Placental epithelial cell (primary cell): ENCODE data around the gene SHCBP1. TPM values are rescaled to one million over a fixed set of nuclear protein-coding genes. Genes with fewer than 3 reads are reported as not detected.

Source experiments
- small RNA-seq: library from RNA; depleted of rRNA; stranded (forward); fragments of <200 nt; gene quantifications from one replicate; pipeline ENCODE3, GENCODE V24; 2012
- total RNA-seq: library from RNA; depleted of rRNA; stranded (reverse); fragments of >200 nt; gene quantifications from 2 replicates; pipeline ENCODE4 v1.2.3, GENCODE V29; 2012

The SHCBP1 gene
- 4.3 and 5.3 TPM in 2 replicates for total RNA-seq

GRCh38 chr16:46621006-46621933, at the start of gene SHCBP1:
SHCBP1 (minus strand) TSS chr16:46621379; CDS start chr16:46621359, 20 bp downstream.

Small RNA genes lying within 50 kb of the gene (small RNA-seq; reads per million reads assigned to genes)
- gene RNU6-845P: not detected

Other genes with a start within 250 kb of the SHCBP1 start
- 84.8 and 168 TPM in 2 replicates for gene VPS35, start 67.8 kb upstream of the SHCBP1 start, total RNA-seq
- gene ORC6, start 68.3 kb upstream of the SHCBP1 start, total RNA-seq: 2.7 and 5.1 TPM in 2 replicates
- gene MYLK3, start 127.0 kb upstream of the SHCBP1 start, total RNA-seq: 0.11 TPM in 1 of 2 replicates, not detected in the other
- 3.5 and 5.1 TPM in 2 replicates for gene C16orf87, start 209.8 kb upstream of the SHCBP1 start, total RNA-seq